LHCN-M2 (cell line): ENCODE results near the gene KRTAP7-1. TPM values are rescaled to one million over a fixed set of nuclear protein-coding genes. Genes with fewer than 3 reads are reported as not detected.

Experiments
- DNase-seq: peaks from one replicate; pipeline ENCODE4 v3.0.0-alpha.2; 2012; ENCODE audit warnings: low read depth
- polyA plus RNA-seq: library from polyadenylated mRNA; unstranded; fragments of >200 nt; gene quantifications from one replicate; pipeline ENCODE4 v1.2.1, GENCODE V29; 2012; ENCODE audit warnings: missing spikeins
- total RNA-seq: library from RNA; depleted of rRNA; stranded (reverse); fragments of >200 nt; gene quantifications from 2 replicates; pipeline ENCODE4 v1.2.3, GENCODE V29; 2014; rRNA removed

KRTAP7-1 gene
- total RNA-seq: not detected in 2 replicates
- polyA plus RNA-seq: not detected

- DNase-seq: no peak
Observed at GRCh38 chr21:30829659-30830058, at the start of gene KRTAP7-1. KRTAP7-1 (minus strand) TSS chr21:30829759; CDS start chr21:30829698, 61 bp downstream.

- DNase-seq: no peak
Observed at GRCh38 chr21:30874526-30874925, 45.0 kb upstream of the KRTAP7-1 start.

GRCh38 chr21:30847627-30848500, 18.3 kb upstream of the KRTAP7-1 start:
- DNase-seq: no peak

- no peak for DNase-seq
Observed at GRCh38 chr21:30842990-30843389, 13.4 kb upstream of the KRTAP7-1 start.

- DNase-seq: no peak
Observed at GRCh38 chr21:30839304-30839703, 9.7 kb upstream of the KRTAP7-1 start.

- no peak for DNase-seq
Observed at GRCh38 chr21:30838536-30838935, 9.0 kb upstream of the KRTAP7-1 start.

GRCh38 chr21:30831194-30831765, 1.7 kb upstream of the KRTAP7-1 start:
- peak; percentile 5 for DNase-seq

- DNase-seq: no peak
Observed at GRCh38 chr21:30818837-30819610, 10.5 kb downstream of the KRTAP7-1 start.

- DNase-seq: no peak
Observed at GRCh38 chr21:30813174-30813573, 16.4 kb downstream of the KRTAP7-1 start, which contains the start of gene KRTAP8-1. KRTAP8-1 (minus strand) TSS chr21:30813274; CDS start chr21:30813220, 54 bp downstream.

- DNase-seq: no peak
Observed at GRCh38 chr21:30800605-30801004, 29.0 kb downstream of the KRTAP7-1 start.

- no peak for DNase-seq
Observed at GRCh38 chr21:30793581-30794314, 35.8 kb downstream of the KRTAP7-1 start.

GRCh38 chr21:30779249-30779648, 50.3 kb downstream of the KRTAP7-1 start:
- no peak for DNase-seq

Other genes with a start within 250 kb of the KRTAP7-1 start
- not detected in 2 replicates for gene KRTAP22-2, start 239.4 kb downstream of the KRTAP7-1 start, total RNA-seq
- gene KRTAP6-3, start 237.3 kb downstream of the KRTAP7-1 start, total RNA-seq: not detected in 2 replicates
- gene KRTAP6-2, start 230.9 kb downstream of the KRTAP7-1 start, total RNA-seq: not detected in 2 replicates
- gene KRTAP22-1, start 228.7 kb downstream of the KRTAP7-1 start, total RNA-seq: not detected in 2 replicates
- not detected in 2 replicates for gene KRTAP6-1, start 215.8 kb downstream of the KRTAP7-1 start, total RNA-seq
- not detected in 2 replicates for gene KRTAP20-1, start 213.3 kb downstream of the KRTAP7-1 start, total RNA-seq
- gene KRTAP20-4, start 209.1 kb downstream of the KRTAP7-1 start, total RNA-seq: not detected in 2 replicates
- not detected in 2 replicates for gene KRTAP20-2, start 194.6 kb downstream of the KRTAP7-1 start, total RNA-seq
- not detected in 2 replicates for gene KRTAP20-3, start 186.9 kb downstream of the KRTAP7-1 start, total RNA-seq
- gene KRTAP21-3, start 111.0 kb downstream of the KRTAP7-1 start, total RNA-seq: not detected in 2 replicates
- gene KRTAP21-2, start 82.5 kb downstream of the KRTAP7-1 start, total RNA-seq: not detected in 2 replicates
- gene KRTAP21-1, start 74.3 kb downstream of the KRTAP7-1 start, total RNA-seq: not detected in 2 replicates
- not detected in 2 replicates for gene KRTAP8-1, start 16.5 kb downstream of the KRTAP7-1 start, total RNA-seq
- not detected in 2 replicates for gene KRTAP11-1, start 51.8 kb upstream of the KRTAP7-1 start, total RNA-seq
- gene KRTAP19-8, start 208.7 kb upstream of the KRTAP7-1 start, total RNA-seq: not detected in 2 replicates